Peyer's patch (tissue), 4 donors: ENCODE results near the gene CAMK2B. TPM values are rescaled to one million over a fixed set of nuclear protein-coding genes. Genes with fewer than 3 reads are reported as not detected.

Source experiments
- DNase-seq, 3 donors: peaks; one replicate each; pipeline ENCODE4 v3.0.0-alpha.2; 2017 to 2019
- H3K27ac ChIP-seq, 4 donors: fragments of 200-600 bp; sonication (generic); one replicate each; pipeline ENCODE4 v1.5.1; 2016 to 2019
- H3K27me3 ChIP-seq, 2 donors: fragments of 200-600 bp; sonication (generic); one replicate each; pipeline ENCODE4 v1.5.1; 2019
- H3K36me3 ChIP-seq, 3 donors: fragments of 200-600 bp; sonication (generic); one replicate each; pipeline ENCODE4 v1.5.1; 2016 to 2019
- H3K4me1 ChIP-seq, 4 donors: fragments of 200-600 bp; sonication (generic); one replicate each; pipeline ENCODE4 v1.5.1; 2016 to 2019
- H3K4me3 ChIP-seq, 4 donors: fragments of 200-600 bp; sonication (generic); 1 replicate in 3 of 4; 2 replicates in 1 of 4; pipeline ENCODE4 v1.5.1; 2016 to 2019; ENCODE audit warnings: mild to moderate bottlenecking in 1 of 4
- H3K9me3 ChIP-seq, 4 donors: fragments of 200-600 bp; sonication (generic); one replicate each; pipeline ENCODE4 v1.5.1; 2016 to 2019; ENCODE audit warnings: mild to moderate bottlenecking in 1 of 4
- POLR2A ChIP-seq, 2 donors: fragments of 450-650 bp; IDR thresholded peaks; one replicate each; pipeline ENCODE4 v1.5.1; 2017; ENCODE audit warnings: antibody characterized with exemption in 2 of 2, mild to moderate bottlenecking in 2 of 2, moderate library complexity in 2 of 2
- total RNA-seq, 4 donors: library from RNA; depleted of rRNA; stranded (reverse); fragments of >200 nt; gene quantifications; one replicate each; pipeline ENCODE4 v1.1.0, GENCODE V29; 2016
- TF ChIP-seq, protein P1 (sequence below), 6 experiments: fragments of 450-650 bp in 4 of 6; fragments of 200-600 bp in 2 of 6; sonication (generic) in 1 of 6; IDR thresholded peaks; one replicate each; pipeline ENCODE4 v1.5.1; 2017 to 2019; ENCODE audit warnings: antibody characterized with exemption in 6 of 6, mild to moderate bottlenecking in 3 of 6, moderate library complexity in 1 of 6

The CAMK2B gene
- total RNA-seq, 4 donors from 2014 or later: 0.67 to 3.9 (median 2.2) TPM

DNA sequence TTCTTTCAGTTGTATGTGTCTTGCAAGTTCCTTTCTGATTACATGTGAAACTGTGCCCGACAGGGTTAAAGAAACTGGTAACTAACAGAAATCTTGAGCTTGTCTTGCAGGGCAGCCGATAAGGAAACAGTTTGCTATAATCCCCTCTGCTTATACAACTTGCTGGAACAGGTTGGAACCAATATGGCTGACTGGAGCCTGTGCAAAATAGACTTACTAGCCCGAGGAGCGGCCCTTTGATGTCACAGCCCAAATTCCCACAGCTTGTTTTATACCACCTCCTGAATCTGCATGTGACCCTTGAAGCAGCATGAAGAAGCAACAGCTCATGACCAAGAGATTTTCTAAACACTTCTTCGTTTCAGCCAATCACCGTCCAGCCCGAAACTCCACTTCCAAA, 127.9 kb downstream of the CAMK2B start:
- no peak for TF ChIP-seq POLR2A (IDR thresholded peaks at IDR 0.05)
- TF ChIP-seq, protein P1, sequence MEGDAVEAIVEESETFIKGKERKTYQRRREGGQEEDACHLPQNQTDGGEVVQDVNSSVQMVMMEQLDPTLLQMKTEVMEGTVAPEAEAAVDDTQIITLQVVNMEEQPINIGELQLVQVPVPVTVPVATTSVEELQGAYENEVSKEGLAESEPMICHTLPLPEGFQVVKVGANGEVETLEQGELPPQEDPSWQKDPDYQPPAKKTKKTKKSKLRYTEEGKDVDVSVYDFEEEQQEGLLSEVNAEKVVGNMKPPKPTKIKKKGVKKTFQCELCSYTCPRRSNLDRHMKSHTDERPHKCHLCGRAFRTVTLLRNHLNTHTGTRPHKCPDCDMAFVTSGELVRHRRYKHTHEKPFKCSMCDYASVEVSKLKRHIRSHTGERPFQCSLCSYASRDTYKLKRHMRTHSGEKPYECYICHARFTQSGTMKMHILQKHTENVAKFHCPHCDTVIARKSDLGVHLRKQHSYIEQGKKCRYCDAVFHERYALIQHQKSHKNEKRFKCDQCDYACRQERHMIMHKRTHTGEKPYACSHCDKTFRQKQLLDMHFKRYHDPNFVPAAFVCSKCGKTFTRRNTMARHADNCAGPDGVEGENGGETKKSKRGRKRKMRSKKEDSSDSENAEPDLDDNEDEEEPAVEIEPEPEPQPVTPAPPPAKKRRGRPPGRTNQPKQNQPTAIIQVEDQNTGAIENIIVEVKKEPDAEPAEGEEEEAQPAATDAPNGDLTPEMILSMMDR (IDR thresholded peaks at IDR 0.05): no peak
- H3K27ac ChIP-seq: no peak overlapping the region
- H3K27me3 ChIP-seq: no peaks in the 10 kb centered on the region
- H3K36me3 ChIP-seq: no peaks in the 10 kb centered on the region
- H3K4me3 ChIP-seq: no peak overlapping the region
- no peaks in the 10 kb centered on the region for H3K9me3 ChIP-seq
- H3K4me1 ChIP-seq: peaks cover 0 to 11% (median 2%) of the 10 kb centered on the region in 4 donors
- no peak for DNase-seq

DNA sequence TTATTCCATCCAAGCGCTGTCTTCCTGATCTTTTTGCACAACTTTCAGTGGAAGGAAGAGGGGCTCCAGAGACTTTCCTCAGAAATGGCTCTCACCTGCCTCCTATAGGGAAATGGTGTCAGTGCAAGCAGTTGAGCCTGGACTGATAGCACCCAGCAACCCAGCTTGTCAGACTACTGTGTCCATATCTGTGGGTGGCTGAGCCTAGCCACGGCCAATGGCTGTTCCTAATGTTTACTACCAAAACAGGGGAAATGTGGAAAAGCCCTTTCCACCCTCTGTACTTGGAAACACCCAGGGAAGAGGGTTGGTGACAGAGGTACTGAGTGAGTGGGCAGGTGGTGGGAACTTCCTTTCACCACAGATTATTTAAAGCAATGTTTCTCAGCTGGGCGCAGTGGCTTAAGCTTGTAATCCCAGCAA, 128.9 kb downstream of the CAMK2B start:
- TF ChIP-seq, protein P1 (IDR thresholded peaks at IDR 0.05): peak; percentile 36 to 51 (median 49)
- no peak for TF ChIP-seq POLR2A (IDR thresholded peaks at IDR 0.05)
- Histone ChIP-seq H3K4me3 (no peak overlapping the region), H3K27me3 (no peaks in the 10 kb centered on the region), H3K9me3 (no peaks in the 10 kb centered on the region), H3K36me3 (no peaks in the 10 kb centered on the region), H3K4me1 (peaks cover 0 to under 1% (median 0%) of the 10 kb centered on the region in 4 donors), H3K27ac (no peak overlapping the region)
- DNase-seq: peak in 2 of 3 donors; percentile 31 to 60

DNA sequence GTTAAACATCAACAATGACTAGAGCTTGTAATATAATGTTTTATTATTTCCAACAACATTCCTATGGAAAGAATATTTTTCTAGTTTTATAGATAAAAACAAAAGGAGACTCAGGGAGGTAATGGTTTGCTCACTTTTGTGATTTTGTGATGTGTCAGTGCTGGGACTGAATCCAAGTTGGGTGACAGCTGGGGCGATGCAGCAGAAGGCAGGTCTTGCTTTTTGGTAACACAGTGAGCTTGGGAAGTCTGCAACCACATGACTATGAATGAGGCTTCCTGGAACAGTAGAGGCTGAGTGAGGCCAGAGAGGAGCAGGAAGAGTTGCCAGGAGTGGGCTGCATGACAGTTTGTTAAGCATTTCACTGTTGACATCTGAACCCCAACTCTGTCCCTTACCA, 129.5 kb downstream of the CAMK2B start:
- Histone ChIP-seq H3K27ac (no peak overlapping the region), H3K36me3 (no peaks in the 10 kb centered on the region), H3K4me3 (no peak overlapping the region), H3K27me3 (no peaks in the 10 kb centered on the region), H3K9me3 (no peaks in the 10 kb centered on the region), H3K4me1 (no peaks in the 10 kb centered on the region)
- no peak for DNase-seq
- TF ChIP-seq, protein P1 (IDR thresholded peaks at IDR 0.05): no peak
- TF ChIP-seq POLR2A (IDR thresholded peaks at IDR 0.05): no peak

DNA sequence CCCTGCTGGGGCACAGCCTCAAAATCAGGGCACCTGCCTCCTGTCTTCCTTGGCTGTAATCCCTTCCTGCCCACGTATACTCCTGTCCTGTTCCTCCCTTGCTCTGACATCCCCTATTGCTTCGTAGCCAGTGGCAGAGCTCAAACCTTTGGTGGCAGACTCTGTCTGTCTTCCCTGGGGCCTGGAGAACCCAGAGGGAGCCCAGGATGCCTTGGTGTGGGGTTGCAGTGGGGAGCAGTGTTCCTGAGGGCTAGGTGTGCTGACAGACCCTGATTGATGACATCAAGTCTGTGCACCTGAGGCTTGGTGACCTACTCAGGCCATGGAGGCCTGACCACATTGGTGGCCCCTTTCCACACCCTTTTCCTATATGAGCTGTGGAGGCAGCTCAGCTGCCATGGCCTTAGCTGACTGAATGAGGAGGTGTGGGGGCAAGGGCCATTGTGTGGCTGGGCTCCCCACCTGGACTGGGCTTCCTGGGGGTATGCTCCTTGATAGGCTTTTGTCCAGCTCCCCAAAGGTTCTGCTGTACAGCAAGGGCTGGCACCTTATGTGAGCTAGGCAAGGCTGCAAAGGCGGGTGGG, 130.7 kb downstream of the CAMK2B start:
- TF ChIP-seq POLR2A (IDR thresholded peaks at IDR 0.05): no peak
- TF ChIP-seq, protein P1 (IDR thresholded peaks at IDR 0.05): no peak
- H3K36me3 ChIP-seq: no peaks in the 10 kb centered on the region
- H3K27me3 ChIP-seq: no peaks in the 10 kb centered on the region
- no peak overlapping the region for H3K4me3 ChIP-seq
- H3K4me1 ChIP-seq: no peaks in the 10 kb centered on the region
- H3K9me3 ChIP-seq: no peaks in the 10 kb centered on the region
- DNase-seq: no peak
- H3K27ac ChIP-seq: no peak overlapping the region

DNA sequence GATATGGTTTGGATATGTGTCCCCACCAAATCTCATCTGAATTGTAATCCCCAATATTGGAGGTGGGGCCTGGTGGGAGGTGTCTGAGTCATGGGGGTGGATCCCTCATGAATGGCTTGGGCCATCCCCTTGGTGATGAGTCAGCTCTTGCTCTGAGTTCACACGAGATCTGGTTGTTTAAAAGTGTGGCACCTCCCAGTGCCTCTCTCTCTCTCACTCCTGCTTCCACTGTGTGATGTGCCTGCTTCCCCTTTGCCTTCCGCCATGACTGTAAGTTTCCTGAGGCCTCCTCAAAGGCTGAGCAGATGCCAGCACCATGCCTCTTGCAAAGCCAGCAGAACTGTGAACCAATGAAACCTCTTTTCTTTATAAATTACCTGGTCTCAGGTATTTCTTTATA, 131.3 kb downstream of the CAMK2B start:
- H3K36me3 ChIP-seq: no peaks in the 10 kb centered on the region
- no peak for DNase-seq
- TF ChIP-seq POLR2A (IDR thresholded peaks at IDR 0.05): no peak
- TF ChIP-seq, protein P1 (IDR thresholded peaks at IDR 0.05): no peak
- H3K9me3 ChIP-seq: no peaks in the 10 kb centered on the region
- H3K27me3 ChIP-seq: no peaks in the 10 kb centered on the region
- H3K4me1 ChIP-seq: no peaks in the 10 kb centered on the region
- no peak overlapping the region for H3K27ac ChIP-seq
- H3K4me3 ChIP-seq: no peak overlapping the region
